CD4-positive, alpha-beta T cell (primary cell): Measurements from ENCODE around the gene KCNQ4. TPM values are rescaled to one million over a fixed set of nuclear protein-coding genes. Genes with fewer than 3 reads are reported as not detected.
A peak's percentile ranks its signal among the peaks of the same experiment; 100 is the strongest.

Experiments
- ATAC-seq: fragments of 200-7000 bp; cut with Tn5 transposase; one replicate; pipeline ENCODE4 v1.10.0; 2022; ENCODE audit warnings: mild to moderate bottlenecking; ENCODE audit not compliant: poor library complexity
- CTCF ChIA-PET: fragments of 350-600 bp; sonication (Branson Sonifier 250); formaldehyde crosslinking; loops from one replicate; lab custom pipeline; 2021; ENCODE audit warnings: antibody characterized with exemption, inconsistent platforms; lab: Charles Lee
- POLR2A ChIA-PET: fragments of 350-600 bp; sonication (Branson Sonifier 250); formaldehyde crosslinking; loops from one replicate; lab custom pipeline; 2021; ENCODE audit warnings: antibody characterized with exemption, inconsistent platforms; lab: Charles Lee
- DNase-seq, 14 experiments: peaks; one replicate each; pipeline ENCODE4 v3.0.0-alpha.2; 2013 to 2020; ENCODE audit warnings: mixed read lengths in 2 of 14
- H3K27ac ChIP-seq, 2 donors: one replicate each; pipeline versions ENCODE4 v1.5.1 to v1.7.0; 2013; ENCODE audit warnings: low read length in 2 of 2, low read depth in 1 of 2, mild to moderate bottlenecking in 1 of 2
- H3K27me3 ChIP-seq, 2 experiments: 1 replicate in 1 of 2; 2 replicates in 1 of 2; pipeline versions ENCODE4 v1.6.1 to v1.7.0; 2013; ENCODE audit warnings: low read length in 2 of 2, control low read depth in 1 of 2, mild to moderate bottlenecking in 1 of 2, moderate library complexity in 1 of 2; ENCODE audit not compliant: insufficient read depth in 2 of 2, control insufficient read depth in 1 of 2
- H3K36me3 ChIP-seq: one replicate; pipeline ENCODE4 v1.6.1; 2013; ENCODE audit warnings: low read length, control low read depth; ENCODE audit not compliant: insufficient read depth
- H3K4me1 ChIP-seq: one replicate; pipeline ENCODE4 v1.6.1; 2013; ENCODE audit warnings: low read length, control low read depth; ENCODE audit not compliant: insufficient read depth
- H3K4me3 ChIP-seq: one replicate; pipeline ENCODE4 v1.5.1; 2013; ENCODE audit warnings: mild to moderate bottlenecking, low read length, moderate library complexity
- H3K9me3 ChIP-seq, 2 experiments: 1 replicate in 1 of 2; 2 replicates in 1 of 2; pipeline versions ENCODE4 v1.6.1 to v1.7.0; 2013; ENCODE audit warnings: low read length in 2 of 2, mild to moderate bottlenecking in 2 of 2, control low read depth in 1 of 2, moderate library complexity in 1 of 2; ENCODE audit not compliant: control insufficient read depth in 1 of 2, insufficient read depth in 1 of 2
- H3K27ac Mint-ChIP-seq: one replicate; pipeline ENCODE4 v1.8.0; 2020; ENCODE audit warnings: mixed read lengths
- H3K27me3 Mint-ChIP-seq: one replicate; pipeline ENCODE4 v1.8.0; 2021; ENCODE audit warnings: mixed read lengths
- H3K36me3 Mint-ChIP-seq: one replicate; pipeline ENCODE4 v1.8.0; 2021; ENCODE audit warnings: low read depth, mixed read lengths
- H3K4me1 Mint-ChIP-seq: one replicate; pipeline ENCODE4 v1.8.0; 2021; ENCODE audit warnings: low read depth, mixed read lengths
- H3K4me3 Mint-ChIP-seq: one replicate; pipeline ENCODE4 v1.8.0; 2020; ENCODE audit warnings: mild to moderate bottlenecking, mixed read lengths
- H3K9me3 Mint-ChIP-seq: one replicate; pipeline ENCODE4 v1.8.0; 2020; ENCODE audit warnings: mixed read lengths
- CTCF ChIP-seq: fragments of 200-600 bp; IDR thresholded peaks from one replicate; pipeline ENCODE4 v1.8.0; 2022; ENCODE audit warnings: antibody characterized with exemption, mild to moderate bottlenecking
- intact Hi-C, 2 experiments: fragments of 100-400 bp; cut with DNase I in 1 of 2; cut with micrococcal nuclease in 1 of 2; formaldehyde crosslinking; loops; one replicate each; pipeline versions ENCODE4 v1.15.1 to v1.9.0; 2023 to 2025; cut with DNase I, micrococcal nuclease
- total RNA-seq, 174 experiments: library from RNA in 2 of 174; stranded (reverse) in 2 of 174; gene quantifications; one replicate each; pipeline ENCODE4 v1.2.3 and lab custom pipeline; 2021 to 2026

The KCNQ4 gene
- total RNA-seq, 2 experiments from 2014 or later, result 0.25 to 0.30 TPM

GRCh38 chr1:40781608-40781971 lies 2.0 kb upstream of the KCNQ4 start:
- no peak overlapping the region for H3K27ac ChIP-seq
- H3K36me3 ChIP-seq, result peaks cover 4% of the 10 kb centered on the region
- Mint-ChIP-seq H3K4me3 (no peak overlapping the region), H3K9me3 (peaks cover under 1% of the 10 kb centered on the region), H3K27me3 (peaks cover 45% of the 10 kb centered on the region), H3K27ac (no peak overlapping the region), H3K4me1 (peaks cover 6% of the 10 kb centered on the region), H3K36me3 (peaks cover 19% of the 10 kb centered on the region)
- POLR2A ChIA-PET, result no interaction called here
- peaks cover 9% of the 10 kb centered on the region for H3K4me1 ChIP-seq
- TF ChIP-seq CTCF, result no peak
- peaks cover 15 to 27% of the 10 kb centered on the region in 2 experiments for H3K27me3 ChIP-seq
- no peak for DNase-seq
- no peak overlapping the region for H3K4me3 ChIP-seq
- intact Hi-C loops, result no loop called here
- CTCF ChIA-PET, result no interaction called here
- peaks cover 0 to under 1% of the 10 kb centered on the region in 2 experiments for H3K9me3 ChIP-seq
- no peak for ATAC-seq

- Histone ChIP-seq H3K36me3 (peaks cover 4% of the 10 kb centered on the region), H3K4me3 (no peak overlapping the region), H3K9me3 (no peaks in the 10 kb centered on the region), H3K4me1 (peaks cover 9% of the 10 kb centered on the region), H3K27me3 (peaks cover 15 to 27% of the 10 kb centered on the region in 2 experiments), H3K27ac (no peak overlapping the region)
- peak overlapping the region; percentile 79 for H3K4me3 Mint-ChIP-seq
- peaks cover 10% of the 10 kb centered on the region for H3K36me3 Mint-ChIP-seq
- ATAC-seq, result no peak
- H3K9me3 Mint-ChIP-seq, result no peaks in the 10 kb centered on the region
- H3K4me1 Mint-ChIP-seq, result peaks cover 6% of the 10 kb centered on the region
- TF ChIP-seq CTCF, result no peak
- ChIA-PET CTCF (interaction anchor here (0.9 kb wide), 1 partner anchor 9 kb away, joined by 3 read pairs; no protein-coding TSS in a partner anchor), POLR2A (no interaction called here)
- DNase-seq, result no peak
- H3K27ac Mint-ChIP-seq, result no peak overlapping the region
- intact Hi-C loops, result no loop called here
- peaks cover 47% of the 10 kb centered on the region for H3K27me3 Mint-ChIP-seq
Observed at GRCh38 chr1:40782371-40782956, 1.1 kb upstream of the KCNQ4 start.

DNA sequence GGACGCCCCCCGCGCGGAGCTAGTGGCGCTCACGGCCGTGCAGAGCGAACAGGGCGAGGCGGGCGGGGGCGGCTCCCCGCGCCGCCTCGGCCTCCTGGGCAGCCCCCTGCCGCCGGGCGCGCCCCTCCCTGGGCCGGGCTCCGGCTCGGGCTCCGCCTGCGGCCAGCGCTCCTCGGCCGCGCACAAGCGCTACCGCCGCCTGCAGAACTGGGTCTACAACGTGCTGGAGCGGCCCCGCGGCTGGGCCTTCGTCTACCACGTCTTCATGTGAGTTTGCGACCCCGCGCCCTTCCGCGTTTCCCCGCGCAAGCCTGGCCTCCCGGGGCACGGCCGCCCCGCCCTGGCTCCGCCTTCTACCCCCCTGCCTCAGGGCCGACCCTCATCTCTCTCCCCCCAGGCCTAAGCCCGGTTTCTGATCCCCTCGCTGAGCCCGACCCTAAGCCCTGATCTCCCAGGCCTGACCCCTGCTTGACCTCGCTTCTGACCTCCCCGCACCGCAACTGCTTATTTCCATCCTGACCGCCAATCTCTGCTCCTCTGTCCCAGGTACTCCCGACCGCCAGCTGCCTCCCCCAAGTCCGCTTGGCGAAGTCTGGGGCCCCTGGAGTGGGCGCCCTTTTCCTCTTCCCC lies 669 bp downstream of the KCNQ4 start:
- Mint-ChIP-seq H3K9me3 (no peaks in the 10 kb centered on the region), H3K27me3 (peaks cover 47% of the 10 kb centered on the region), H3K4me3 (peak overlapping the region; percentile 34), H3K4me1 (peaks cover 6% of the 10 kb centered on the region), H3K27ac (no peak overlapping the region), H3K36me3 (no peaks in the 10 kb centered on the region)
- no peaks in the 10 kb centered on the region for H3K36me3 ChIP-seq
- peaks cover 15 to 27% of the 10 kb centered on the region in 2 experiments for H3K27me3 ChIP-seq
- no peak overlapping the region for H3K4me3 ChIP-seq
- ATAC-seq (no peak), DNase-seq (no peak)
- H3K27ac ChIP-seq, result no peak overlapping the region
- no peaks in the 10 kb centered on the region for H3K9me3 ChIP-seq
- CTCF ChIA-PET, result no interaction called here
- POLR2A ChIA-PET, result interaction anchor here (1.1 kb wide), 1 partner anchor 92 kb away, joined by 4 read pairs; the partner anchor contains the start of gene NFYC
- peaks cover 9% of the 10 kb centered on the region for H3K4me1 ChIP-seq
- TF ChIP-seq CTCF, result no peak
- intact Hi-C loops, result no loop called here
